ENCODE measurements around the gene FOSL2. TPM values are rescaled to one million over a fixed set of nuclear protein-coding genes. Genes with fewer than 3 reads are reported as not detected.

Gene FOSL2
- total RNA-seq, 1 experiment from 2014 or later = 44.8 TPM

DNA sequence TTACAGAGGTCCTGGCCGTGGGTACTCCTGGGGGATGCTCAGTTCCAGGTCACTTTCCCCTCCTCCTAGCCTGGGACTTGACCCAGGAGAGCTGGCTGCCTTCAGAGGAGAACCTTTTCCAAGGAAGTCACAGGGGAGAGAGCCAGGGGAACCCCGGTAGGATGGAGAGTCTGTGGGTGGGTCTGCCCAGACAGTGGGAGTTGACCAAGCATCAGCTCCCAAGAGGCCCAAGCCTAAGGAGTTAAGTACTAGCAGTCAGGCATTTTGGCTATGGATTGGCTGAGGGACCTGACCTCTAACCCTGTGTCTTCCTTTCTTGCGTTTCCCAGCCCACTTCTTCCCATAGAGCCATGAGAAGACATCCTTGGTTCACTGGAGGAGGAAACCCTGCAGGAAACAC is 54.4 kb downstream of the FOSL2 start:
- no peak overlapping the region for H3K4me2 ChIP-seq (ENCODE audit: low read length)
- H2AFZ ChIP-seq (ENCODE audit: low read depth, low read length, poor library complexity, severe bottlenecking) = no peak overlapping the region
- no peaks in the 10 kb centered on the region for H3K27me3 ChIP-seq (ENCODE audit: insufficient read depth, low read length)
- no peaks in the 10 kb centered on the region for H4K20me1 ChIP-seq (ENCODE audit: insufficient read depth)
- no peak for DNase-seq (ENCODE audit: low read depth, low spot score)
- no peaks in the 10 kb centered on the region for H3K9me3 ChIP-seq (ENCODE audit: control insufficient read depth in 1 of 2, insufficient read depth in 1 of 2, low read depth in 1 of 2, low read length in 2 of 2)
- peaks cover 12 to 48% of the 10 kb centered on the region in 2 experiments for H3K4me1 ChIP-seq (ENCODE audit: control insufficient read depth in 1 of 2, insufficient read depth in 2 of 2, low read length in 2 of 2)
- H3K79me2 ChIP-seq (ENCODE audit: insufficient read depth, low read length) = no peaks in the 10 kb centered on the region
- intact Hi-C loops (cut with micrococcal nuclease) = no loop called here
- H3K9ac ChIP-seq (ENCODE audit: low read length) = no peak overlapping the region
- no peak for TF ChIP-seq ZFX (IDR thresholded peaks at IDR 0.05)
- no peak for TF ChIP-seq SIN3A (IDR thresholded peaks at IDR 0.05; ENCODE audit: low read depth)
- no peak for TF ChIP-seq YY1 (IDR thresholded peaks at IDR 0.05; ENCODE audit: extremely low read depth, insufficient replicate concordance, low read depth, low read length)
- TF ChIP-seq SRF (IDR thresholded peaks at IDR 0.05; ENCODE audit: low read depth) = no peak
- TF ChIP-seq, protein P1, sequence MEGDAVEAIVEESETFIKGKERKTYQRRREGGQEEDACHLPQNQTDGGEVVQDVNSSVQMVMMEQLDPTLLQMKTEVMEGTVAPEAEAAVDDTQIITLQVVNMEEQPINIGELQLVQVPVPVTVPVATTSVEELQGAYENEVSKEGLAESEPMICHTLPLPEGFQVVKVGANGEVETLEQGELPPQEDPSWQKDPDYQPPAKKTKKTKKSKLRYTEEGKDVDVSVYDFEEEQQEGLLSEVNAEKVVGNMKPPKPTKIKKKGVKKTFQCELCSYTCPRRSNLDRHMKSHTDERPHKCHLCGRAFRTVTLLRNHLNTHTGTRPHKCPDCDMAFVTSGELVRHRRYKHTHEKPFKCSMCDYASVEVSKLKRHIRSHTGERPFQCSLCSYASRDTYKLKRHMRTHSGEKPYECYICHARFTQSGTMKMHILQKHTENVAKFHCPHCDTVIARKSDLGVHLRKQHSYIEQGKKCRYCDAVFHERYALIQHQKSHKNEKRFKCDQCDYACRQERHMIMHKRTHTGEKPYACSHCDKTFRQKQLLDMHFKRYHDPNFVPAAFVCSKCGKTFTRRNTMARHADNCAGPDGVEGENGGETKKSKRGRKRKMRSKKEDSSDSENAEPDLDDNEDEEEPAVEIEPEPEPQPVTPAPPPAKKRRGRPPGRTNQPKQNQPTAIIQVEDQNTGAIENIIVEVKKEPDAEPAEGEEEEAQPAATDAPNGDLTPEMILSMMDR (IDR thresholded peaks at IDR 0.05 in 2 of 3, conservative IDR thresholded peaks at IDR 0.05 in 1 of 3; ENCODE audit: borderline replicate concordance in 1 of 3, insufficient read depth in 1 of 3, low read depth in 2 of 3, low read length in 2 of 3) = no peak
- TF ChIP-seq POLR2AphosphoS5 (IDR thresholded peaks at IDR 0.05; ENCODE audit: low read depth, low read length) = no peak
- TF ChIP-seq RAD21 (IDR thresholded peaks at IDR 0.05; ENCODE audit: low read depth) = no peak
- TF ChIP-seq, protein P2, sequence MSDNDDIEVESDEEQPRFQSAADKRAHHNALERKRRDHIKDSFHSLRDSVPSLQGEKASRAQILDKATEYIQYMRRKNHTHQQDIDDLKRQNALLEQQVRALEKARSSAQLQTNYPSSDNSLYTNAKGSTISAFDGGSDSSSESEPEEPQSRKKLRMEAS (IDR thresholded peaks at IDR 0.05) = no peak
- TF ChIP-seq TCF7L2 (IDR thresholded peaks at IDR 0.05; ENCODE audit: borderline replicate concordance, extremely low read depth, insufficient read depth, insufficient read length) = no peak
- no peak for TF ChIP-seq POLR2A (IDR thresholded peaks at IDR 0.05; ENCODE audit: borderline replicate concordance, extremely low read depth, insufficient read depth, insufficient read length)
- TF ChIP-seq CBX3 (IDR thresholded peaks at IDR 0.05; ENCODE audit: low read depth) = no peak
- no peak for TF ChIP-seq SP1 (IDR thresholded peaks at IDR 0.05; ENCODE audit: low read depth)
- TF ChIP-seq ELF1 (IDR thresholded peaks at IDR 0.05; ENCODE audit: borderline replicate concordance, low read depth) = no peak
- no peak for TF ChIP-seq EGR1 (IDR thresholded peaks at IDR 0.05; ENCODE audit: low read depth)
- TF ChIP-seq FOSL1 (IDR thresholded peaks at IDR 0.05; ENCODE audit: low read depth) = no peak
- TF ChIP-seq CEBPB (IDR thresholded peaks at IDR 0.05; ENCODE audit: low read depth) = no peak
- TF ChIP-seq, protein P3, sequence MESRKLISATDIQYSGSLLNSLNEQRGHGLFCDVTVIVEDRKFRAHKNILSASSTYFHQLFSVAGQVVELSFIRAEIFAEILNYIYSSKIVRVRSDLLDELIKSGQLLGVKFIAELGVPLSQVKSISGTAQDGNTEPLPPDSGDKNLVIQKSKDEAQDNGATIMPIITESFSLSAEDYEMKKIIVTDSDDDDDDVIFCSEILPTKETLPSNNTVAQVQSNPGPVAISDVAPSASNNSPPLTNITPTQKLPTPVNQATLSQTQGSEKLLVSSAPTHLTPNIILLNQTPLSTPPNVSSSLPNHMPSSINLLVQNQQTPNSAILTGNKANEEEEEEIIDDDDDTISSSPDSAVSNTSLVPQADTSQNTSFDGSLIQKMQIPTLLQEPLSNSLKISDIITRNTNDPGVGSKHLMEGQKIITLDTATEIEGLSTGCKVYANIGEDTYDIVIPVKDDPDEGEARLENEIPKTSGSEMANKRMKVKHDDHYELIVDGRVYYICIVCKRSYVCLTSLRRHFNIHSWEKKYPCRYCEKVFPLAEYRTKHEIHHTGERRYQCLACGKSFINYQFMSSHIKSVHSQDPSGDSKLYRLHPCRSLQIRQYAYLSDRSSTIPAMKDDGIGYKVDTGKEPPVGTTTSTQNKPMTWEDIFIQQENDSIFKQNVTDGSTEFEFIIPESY (IDR thresholded peaks at IDR 0.05; ENCODE audit: extremely low read depth, insufficient replicate concordance, low read length) = no peak
- TF ChIP-seq, protein P4, sequence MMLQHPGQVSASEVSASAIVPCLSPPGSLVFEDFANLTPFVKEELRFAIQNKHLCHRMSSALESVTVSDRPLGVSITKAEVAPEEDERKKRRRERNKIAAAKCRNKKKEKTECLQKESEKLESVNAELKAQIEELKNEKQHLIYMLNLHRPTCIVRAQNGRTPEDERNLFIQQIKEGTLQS (IDR thresholded peaks at IDR 0.05) = no peak
- TF ChIP-seq ZNF274 (IDR thresholded peaks at IDR 0.05; ENCODE audit: low read depth, low read length) = no peak
- no peak overlapping the region for H3K27ac ChIP-seq (ENCODE audit: low read depth, low read length)
- H3K36me3 ChIP-seq (ENCODE audit: control insufficient read depth in 1 of 2, insufficient read depth in 2 of 2, low read length in 2 of 2) = no peaks in the 10 kb centered on the region
- ATAC-seq = no peak
- no peaks in the 10 kb centered on the region for H3K9me2 ChIP-seq (ENCODE audit: insufficient read depth)
- BruUV-seq (replicated peaks) = no TSS peak
- POLR2A ChIA-PET = no interaction called here
- H3K4me3 ChIP-seq (replicated peaks in 1 of 2; ENCODE audit: low read depth in 1 of 2, low read length in 2 of 2) = no peak overlapping the region
- RAD21 ChIA-PET (ENCODE audit: low non-redundant PET in 1 of 2, low total read pairs in 2 of 2, uncharacterized antibody in 2 of 2, unreplicated experiment in 2 of 2) = no interaction called here
- CTCF ChIA-PET = no interaction called here

Data from HCT116 (cell line).